GM21360 (cell line): ENCODE results near the gene ZNF611.
"Not testable (repeated sequence)": the region's sequence is repeated elsewhere in the genome, so short reads cannot be mapped to it uniquely, and the experiment has no call there.

ENCODE experiments used
- ATAC-seq: cut with Tn5 transposase; IDR thresholded peaks from one replicate; pipeline ENCODE4 v1.9.1; 2021; ENCODE audit warnings: mild to moderate bottlenecking, moderate library complexity; ENCODE audit not compliant: unreplicated experiment

ZNF611 gene

DNA sequence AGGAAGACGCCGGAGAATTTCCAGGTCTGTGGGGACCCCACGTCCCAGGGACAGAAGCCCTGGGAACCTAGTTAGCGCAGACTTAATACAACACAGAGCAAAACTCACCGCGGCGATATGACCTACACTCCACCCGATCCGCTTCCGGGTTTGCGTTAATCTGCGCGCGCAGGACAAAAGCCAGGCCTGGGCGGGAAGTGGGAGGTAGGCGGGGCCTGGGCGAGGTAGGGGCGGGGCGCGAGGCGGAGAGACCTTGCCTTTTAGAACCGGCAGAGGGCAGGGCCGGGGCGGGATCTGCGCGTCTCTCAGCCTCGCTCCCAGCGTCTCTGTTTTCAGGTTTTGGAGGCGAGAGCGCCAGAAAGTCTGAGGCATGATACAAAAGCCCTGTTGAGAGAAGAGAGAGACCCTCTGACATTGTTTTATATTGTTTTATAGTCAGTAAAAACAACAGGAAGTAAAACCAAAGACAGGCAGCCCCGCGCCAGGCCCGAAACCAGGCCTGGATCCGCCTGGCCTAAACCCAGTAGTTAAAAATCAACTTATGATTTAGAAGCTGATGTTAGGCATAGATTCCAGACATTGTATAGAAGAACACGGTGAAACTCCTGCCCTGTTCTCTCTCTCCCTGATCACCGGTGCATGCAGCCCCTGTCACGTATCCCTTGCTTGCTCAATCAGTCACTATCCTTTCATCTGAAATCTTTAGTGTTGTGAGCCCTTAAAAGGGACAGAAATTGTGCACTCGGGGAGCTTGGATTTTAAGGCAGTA, at the start of gene ZNF611:
Gene ZNF611, minus strand, starts transcription at position 152 of the 769 bp plus-strand sequence. CDS start 19,150 bp downstream, outside the sequence.
- ATAC-seq: peak; percentile 83

DNA sequence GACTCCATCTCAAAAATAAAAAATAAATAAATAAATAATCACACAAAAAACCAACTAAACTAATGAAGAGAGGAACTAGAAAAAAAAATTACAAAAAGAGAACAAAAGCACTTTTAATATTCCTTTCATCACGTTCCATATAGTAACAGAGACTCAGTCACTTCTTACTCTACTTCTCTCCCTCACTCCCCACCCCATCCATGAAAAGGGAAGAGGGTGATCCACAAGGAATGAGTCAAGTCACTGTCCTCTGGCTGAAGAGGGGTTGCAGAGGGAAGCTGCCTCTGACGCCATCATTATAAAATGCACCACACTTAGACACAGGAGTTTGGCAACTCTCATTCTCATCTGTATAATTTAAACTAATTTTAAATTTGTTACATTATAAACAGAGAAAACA, 48.0 kb upstream of the ZNF611 start:
- not testable (repeated sequence) for ATAC-seq

DNA sequence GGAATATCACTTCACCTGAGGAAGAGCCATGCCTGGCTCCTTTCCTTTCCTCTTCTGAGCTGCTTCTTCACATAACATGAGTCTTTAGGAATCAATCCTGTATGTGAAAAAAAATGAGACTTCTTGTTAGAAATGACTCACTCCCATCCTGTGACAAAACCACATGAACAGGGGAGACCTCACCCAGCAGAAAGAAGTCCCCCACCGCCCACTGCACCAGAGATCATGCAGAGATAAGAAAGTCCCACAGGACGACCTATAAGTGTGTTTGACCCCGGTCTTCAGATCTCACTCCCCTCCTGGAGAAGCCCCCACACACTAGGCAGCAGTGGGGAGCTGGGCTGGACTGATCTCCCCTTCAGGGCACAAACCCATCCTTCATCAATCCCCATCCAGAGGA, 44.0 kb upstream of the ZNF611 start:
- no peak for ATAC-seq

DNA sequence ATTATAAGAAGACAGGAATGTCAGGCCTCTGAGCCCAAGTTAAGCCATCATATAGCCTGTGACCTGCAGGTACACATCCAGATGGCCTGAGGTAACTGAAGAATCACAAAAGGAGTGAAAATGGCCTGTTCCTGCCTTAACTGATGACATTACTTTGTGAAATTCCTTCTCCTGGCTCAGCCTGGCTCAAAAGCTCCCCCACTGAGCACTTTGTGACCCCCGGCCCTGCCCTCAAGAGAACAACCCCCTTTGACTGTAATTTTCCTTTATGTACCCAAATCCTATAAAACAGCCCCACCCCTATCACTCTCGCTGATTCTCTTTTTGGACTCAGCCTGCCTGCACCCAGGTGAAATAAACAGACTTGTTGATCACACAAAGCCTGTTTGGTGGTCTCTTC, 21.6 kb upstream of the ZNF611 start:
- ATAC-seq: not testable (repeated sequence)

DNA sequence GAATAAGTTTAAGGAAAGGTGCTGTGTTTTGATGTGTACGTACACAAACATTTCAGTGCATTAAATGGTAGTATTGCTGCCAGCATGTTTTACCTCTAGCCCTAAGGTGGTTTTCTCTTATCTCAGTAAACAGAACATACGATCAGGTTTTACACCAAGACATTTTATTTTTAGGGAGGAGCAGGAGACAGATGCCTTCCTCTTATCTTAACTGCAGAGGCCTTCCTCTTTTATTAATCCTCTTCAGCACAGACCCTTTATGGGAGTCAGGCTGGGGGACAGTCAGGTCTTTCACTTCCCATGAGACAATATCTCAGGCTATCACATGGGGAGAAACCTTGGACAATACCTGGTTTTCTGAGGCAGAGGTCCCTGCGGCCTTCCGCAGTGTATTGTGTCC, 14.9 kb upstream of the ZNF611 start:
- no peak for ATAC-seq

DNA sequence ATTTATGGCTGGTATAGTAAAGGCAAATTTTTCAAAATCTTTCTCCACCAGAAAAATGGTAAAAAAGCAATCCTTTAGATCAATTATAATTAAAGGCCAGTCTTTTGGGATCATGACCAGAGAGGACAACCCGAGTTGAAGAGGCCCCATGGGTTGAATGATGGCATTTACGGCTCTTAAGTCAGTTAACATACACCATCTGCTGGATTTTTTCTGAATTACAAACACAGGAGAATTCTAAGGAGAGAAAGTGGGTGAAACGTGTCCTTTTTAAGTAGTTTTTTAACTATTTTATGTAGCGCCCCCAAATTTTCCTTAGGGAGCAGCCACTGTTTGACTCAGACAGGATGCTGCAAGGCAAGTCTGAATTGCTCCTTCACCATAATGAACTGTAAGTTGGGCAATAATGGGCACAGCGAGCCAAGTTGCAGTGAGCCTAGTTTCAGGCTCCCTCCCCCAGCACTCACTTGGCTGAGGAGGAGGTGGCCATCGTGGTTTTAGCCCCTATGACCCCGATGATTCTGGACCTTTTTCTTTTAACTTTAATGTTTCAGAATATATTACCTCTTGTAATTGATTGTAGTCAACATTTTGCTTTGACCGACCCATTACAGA, 13.6 kb upstream of the ZNF611 start:
- no peak for ATAC-seq

DNA sequence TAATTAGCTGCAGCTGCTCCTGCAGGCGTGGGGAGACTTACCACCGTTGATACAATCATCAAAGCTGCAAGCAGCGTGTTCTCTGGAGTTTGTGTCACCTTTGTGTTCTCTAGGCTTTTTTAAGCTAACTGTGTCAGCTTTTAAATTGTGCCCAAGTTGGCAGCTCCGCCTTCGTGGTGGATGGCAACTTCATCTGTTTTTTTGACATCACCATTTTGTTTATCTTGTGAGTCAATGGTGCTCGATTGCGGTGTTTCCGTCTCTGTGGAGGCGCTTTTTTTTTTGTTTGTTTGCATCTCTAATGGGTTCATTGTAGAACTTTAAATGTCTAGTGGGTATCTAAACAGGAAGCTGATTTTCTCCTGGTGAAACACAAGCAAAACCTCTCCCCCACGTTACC, 11.1 kb upstream of the ZNF611 start:
- ATAC-seq: not testable (repeated sequence)

DNA sequence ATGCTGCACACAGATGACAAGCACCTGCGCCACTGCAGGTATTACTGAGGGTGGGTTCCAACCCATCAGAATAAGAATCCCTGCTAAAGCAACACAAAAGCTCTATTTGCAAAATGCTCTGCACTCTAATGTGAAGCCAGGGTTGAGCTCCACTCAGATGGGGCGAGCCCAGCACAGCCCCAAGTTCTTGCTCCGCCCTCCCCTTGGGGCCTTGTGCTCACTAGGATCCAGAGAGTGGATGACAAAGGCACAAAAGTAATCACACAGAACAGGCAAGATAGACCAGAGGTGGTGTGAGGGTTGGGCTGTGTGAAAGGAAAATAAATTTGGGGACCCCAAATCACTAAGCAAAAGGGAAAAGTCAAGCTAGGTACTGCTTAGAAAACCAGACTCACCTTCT, 8.2 kb upstream of the ZNF611 start:
- no peak for ATAC-seq

DNA sequence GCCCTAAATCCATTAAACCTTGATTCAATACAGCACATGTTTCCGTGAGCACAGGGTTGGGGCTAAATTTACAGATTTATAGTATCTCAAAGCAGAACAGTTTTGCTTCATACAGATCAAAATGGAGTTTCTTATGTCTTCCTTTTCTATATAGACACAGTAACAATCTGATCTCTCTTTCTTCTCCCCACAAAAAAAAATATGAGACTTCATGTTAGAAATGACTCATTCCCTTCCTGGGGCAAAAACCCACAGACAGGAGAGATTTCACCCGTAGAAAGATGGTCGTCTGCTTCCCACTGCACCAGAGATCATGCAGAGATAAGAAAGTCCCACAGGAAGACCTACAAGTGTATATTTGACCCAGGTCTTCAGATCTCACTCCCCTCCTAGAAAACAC, 7.7 kb upstream of the ZNF611 start:
- no peak for ATAC-seq

DNA sequence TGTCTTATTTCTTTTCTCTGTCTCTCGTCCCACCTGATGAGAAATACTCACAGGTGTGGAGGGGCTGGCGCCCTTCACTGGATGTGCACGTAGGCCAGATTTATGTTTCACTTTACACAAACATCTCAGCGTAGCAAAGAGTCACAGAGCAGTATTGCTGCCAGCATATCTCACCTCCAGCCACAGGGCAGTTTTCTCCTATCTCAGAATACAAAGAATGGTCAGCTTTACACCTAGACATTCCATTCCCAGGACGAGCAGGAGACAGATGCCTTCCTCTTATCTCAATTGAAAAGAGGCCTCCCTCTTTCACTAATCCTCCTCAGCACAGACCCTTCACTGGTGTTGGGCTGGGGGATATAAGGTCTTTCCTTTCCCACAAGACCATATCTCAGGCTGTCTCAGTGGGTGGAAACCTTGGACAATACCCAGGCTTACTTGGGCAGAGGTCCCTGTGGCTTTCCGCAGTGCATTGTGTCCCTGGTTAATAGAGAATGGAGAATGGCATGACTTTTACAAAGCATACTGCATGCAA, 7.2 kb upstream of the ZNF611 start:
- no peak for ATAC-seq

DNA sequence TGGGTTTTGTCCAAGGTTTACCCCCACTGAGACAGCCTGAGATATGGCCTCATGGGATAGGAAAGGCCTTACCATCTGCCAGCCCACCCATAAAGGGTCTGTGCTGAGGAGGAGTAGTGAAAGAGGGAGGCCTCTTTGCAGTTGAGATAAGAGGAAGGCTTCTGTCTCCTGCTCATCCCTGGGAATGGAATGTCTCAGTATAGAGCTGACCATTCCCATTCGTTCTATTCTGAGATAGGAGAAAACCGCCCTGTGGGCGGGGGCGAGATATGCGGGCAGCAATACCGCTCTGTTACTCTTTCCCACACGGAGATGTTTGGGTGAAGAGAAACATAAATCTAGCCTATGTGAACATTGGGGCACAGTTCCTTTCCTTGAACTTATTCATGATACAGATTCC, 6.5 kb upstream of the ZNF611 start:
- ATAC-seq: not testable (repeated sequence)

DNA sequence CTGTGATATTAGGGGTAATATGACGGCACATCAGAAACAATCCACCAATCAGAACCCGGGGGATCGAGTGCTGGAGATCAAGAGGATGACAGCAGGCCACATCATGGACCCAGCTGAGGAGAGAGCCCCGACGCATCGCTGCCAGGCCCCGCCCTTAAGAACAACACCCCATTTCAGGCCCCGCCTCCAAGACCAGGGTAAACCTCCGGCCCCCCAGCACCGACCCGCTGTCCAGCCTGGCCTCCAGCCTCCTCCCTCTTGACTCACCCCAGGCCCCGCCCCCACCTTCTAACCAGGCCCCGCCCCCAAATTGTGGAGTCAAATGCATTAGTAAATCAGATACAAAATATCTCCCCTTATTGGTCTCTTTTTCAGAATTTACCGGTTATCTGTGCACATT, 4.7 kb upstream of the ZNF611 start:
- ATAC-seq: no peak

DNA sequence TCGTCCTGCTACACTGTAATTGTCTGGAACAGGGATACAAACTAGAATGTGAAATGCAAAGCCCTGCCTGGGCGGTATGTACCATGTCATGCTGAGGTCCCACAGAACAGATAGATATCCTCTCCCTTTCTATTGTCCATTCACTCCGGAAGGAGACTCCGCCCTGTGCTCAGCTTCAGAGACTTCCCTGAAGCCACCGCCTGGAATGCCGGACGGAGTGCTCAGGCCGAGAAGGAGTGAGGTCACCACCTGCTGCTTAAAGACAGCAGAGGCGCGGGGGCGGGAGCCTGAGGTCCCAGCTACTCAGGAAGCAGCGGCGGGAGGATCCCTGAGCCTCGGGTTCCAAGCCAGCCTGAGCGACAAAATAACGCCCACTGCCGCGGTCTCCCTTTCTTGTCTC, 890 bp upstream of the ZNF611 start:
- ATAC-seq: no peak

DNA sequence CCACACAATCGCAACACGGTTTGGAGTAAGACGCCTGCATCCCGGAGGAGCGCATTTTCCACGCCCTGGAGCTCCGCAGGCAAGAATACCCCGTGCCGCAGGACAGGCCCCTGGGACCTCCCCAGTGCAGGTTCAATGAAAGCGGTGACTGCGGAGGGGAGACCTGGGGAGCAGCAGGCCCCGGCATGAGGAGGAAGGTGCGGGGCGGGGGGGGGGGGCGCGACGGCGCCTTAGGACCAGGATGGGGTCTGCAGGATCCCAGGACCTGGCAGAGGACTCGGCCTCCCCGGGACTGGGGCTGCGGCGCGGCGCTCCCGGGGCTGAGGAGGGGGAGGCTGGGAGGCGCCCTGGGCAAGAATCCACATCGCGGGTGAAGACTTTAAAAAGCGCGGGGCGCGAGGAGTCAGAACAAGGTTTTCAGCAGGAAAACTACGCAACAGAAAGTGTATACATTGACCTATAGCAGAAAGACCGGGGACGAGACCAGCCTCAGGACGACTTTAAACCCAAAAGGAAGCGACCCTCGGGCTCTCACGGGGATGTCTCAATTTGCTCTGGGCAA, 432 bp downstream of the ZNF611 start:
- peak; percentile 32 for ATAC-seq

DNA sequence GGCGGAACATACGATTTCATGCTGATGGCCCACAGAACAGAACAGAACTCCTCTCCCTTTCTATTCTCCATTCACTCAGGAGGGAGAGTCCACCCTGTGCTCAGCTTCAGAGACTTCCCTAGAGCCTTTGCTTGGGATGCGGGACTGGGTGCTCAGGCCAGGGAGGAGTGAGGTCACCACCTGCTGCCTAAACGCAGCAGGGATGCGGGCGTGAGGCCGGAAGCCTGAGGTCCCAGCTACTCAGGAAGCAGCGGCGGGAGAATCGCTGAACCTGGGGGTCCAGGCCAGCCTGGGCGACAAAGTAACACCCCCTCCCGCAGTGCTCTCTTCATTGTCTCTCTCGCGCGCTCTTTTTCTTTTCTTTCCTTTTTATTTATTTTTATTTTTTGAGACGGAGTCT, 8.8 kb downstream of the ZNF611 start:
- ATAC-seq: not testable (repeated sequence)

DNA sequence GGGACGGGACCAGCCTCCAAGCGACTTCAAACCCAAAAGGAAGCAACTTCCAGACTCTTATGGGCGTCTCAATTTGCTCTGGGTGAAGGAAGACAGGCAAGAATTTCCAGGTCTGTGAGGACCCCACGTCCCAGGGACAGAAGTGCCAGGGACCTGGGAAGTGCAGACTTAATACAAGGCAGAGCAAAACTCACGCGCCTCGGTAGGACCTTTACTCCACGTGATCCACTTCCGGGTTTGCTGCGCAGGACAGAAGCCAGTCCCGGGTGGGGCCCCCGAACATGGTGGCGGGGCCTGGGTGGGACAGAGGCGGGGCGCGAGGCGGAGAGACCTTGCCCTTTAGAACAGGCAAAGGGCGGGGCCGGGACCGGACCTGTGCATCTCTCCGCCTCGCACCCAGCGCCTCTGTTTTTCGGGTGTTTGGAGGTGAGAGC, 9.3 kb downstream of the ZNF611 start:
- ATAC-seq: no peak

DNA sequence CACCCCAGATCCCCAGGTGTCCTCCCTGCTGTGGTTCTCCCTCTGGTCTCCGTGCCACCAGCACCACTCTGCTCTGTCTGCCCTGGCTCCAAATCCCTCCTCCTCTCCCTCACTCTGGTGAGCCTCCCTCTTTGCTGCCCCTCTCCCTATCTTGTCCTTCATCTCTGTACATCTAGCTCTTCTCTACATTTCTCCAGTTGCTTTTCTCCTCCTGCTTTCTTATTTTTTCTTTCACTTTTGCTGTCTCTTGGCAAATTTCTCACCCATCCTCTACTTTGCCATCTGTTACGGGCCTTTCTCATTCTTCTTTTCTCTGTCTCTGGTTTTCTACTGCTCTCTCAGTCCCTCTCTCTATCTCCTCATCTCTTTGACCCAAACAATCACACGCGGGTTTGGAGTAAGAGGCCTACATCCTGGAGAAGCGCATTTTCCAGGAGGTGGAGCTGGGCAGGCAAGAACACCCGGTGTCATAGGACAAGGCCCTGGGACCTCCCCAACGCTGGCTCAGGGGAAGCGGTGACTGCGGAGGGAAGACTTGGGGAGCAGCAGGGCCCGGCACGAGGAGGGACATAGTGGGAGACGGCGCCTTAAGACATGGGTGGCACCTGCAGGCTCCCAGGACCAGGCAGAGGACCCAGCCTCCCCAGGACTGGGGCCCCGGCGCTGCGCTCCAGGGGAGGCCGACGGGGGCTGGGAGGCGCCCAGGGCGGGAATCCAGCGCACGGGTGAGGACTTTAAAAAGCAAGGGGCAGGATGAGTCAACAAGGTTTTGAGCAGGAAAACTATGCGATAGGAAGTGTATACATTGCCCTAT, 9.9 kb downstream of the ZNF611 start:
- ATAC-seq: no peak

DNA sequence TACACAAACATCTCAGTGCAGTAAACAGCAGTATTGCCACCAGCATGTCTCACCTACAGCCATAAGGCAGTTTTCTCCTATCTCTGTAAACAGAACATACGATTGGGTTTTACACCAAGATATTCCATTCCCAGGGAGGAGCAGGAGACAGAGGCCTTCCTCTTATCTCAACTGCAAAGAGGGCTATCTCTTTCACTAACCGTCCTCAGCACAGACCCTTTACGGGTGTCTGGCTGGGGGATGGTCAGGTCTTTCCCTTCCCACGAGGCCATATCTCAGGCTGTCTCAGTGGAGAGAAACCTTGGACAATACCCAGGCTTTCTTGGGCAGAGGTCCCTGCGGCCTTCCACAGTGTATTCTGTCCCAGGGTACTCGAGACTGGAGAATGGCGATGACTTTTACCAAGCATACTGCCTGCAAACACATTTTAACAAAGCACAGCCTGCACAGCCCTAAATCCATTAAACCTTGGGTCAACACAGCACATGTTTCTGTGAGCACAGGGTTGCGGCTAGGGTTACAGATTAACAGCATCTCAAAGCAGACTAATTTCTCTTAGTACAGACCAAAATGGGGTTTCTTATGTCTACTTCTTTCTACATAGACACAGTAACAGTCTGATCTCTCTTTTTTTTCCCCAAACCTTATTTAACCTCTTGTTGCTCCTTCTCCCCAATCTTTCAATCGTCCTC, 10.8 kb downstream of the ZNF611 start:
- not testable (repeated sequence) for ATAC-seq

DNA sequence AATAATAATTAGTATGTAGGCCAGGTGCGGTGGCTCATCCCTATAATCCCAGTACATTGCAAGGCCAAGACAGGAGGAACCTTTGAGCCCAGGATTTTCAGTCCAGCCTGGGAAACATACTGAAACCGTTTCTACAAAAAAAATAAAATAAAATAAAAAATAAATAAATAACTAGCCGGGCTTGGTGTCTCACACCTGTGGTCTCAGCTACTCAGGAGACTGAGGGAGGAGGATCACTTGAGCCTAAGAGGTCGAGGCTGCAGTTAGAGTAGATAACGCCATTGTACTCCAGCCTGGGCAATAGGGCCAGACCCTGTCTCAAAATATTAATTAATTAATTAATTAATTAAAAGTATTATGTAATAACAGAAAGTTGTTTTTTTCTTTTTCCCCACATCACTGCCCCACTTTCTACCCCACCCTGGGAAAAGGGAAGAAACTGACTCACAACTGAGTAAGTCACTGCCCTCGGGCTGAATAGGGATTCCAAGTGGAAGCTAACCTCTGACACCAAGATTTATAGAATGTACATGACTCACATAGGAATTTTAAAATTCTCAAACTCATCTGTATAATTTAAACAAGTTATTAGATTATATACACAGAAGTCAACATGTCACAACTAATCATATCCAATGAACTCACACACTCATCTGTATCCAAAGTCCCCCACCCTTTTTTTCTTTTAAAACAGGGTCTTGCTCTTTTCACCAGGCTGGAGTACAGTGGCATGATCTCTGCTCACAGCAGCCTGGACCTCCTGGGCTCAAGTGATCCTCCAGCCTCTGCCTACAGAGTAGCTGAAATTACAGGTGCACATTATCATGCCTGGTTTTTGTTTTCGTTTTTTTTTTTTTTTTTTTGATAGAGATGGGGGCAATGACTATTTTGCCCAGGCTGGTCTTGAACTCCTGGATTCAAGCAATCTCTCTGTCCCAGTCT, 12.5 kb downstream of the ZNF611 start:
- no peak for ATAC-seq
